ENCODE results near the gene ARL15. TPM values are rescaled to one million over a fixed set of nuclear protein-coding genes. Genes with fewer than 3 reads are reported as not detected.

The ARL15 gene
- total and polyA plus RNA-seq, 9 of the 15 experiments (the other 6 are each of a cell fraction or from before 2014, with no cell fraction given), result 18.5 to 80.4 (median 57.0) TPM

DNA sequence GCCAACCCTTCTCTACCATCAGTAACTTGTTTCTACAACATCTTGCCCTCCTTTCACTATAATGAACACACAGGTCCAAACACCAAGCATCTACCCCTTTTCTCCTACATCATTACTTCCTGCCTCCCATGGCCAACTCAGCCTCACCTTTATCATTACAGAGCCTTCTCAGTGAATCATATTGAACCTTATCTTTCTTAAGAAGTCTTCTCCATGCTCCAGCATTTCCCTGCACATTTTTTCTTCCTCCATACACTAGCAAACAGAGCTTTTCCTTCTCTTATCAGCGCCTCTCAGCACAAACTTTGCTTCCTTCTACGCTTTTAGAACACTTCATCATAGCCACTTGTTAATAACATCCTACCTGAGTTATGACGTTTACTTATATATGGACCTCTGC, 148.2 kb downstream of the ARL15 start (continued):
- TF ChIP-seq ZBTB11 (CRISPR knock-in tag; IDR thresholded peaks at IDR 0.05), result no peak
- no peak for TF ChIP-seq ZNF408 (CRISPR knock-in tag; IDR thresholded peaks at IDR 0.05; ENCODE audit: low read depth)
- peak; percentile 64 for TF ChIP-seq CBFA2T2 (conservative IDR thresholded peaks at IDR 0.05)
- TF ChIP-seq NFE2L1 (tag; IDR thresholded peaks at IDR 0.05; ENCODE audit: borderline replicate concordance, low read depth), result no peak
- TF ChIP-seq EHMT2 (IDR thresholded peaks at IDR 0.05), result 0 out of 2 replicates have a peak, but pooled peaks have one; percentile 29
- no peak for TF ChIP-seq FOXM1 (IDR thresholded peaks at IDR 0.05; ENCODE audit: low read depth)
- no peak for TF ChIP-seq FOXM1 (CRISPR knock-in tag; IDR thresholded peaks at IDR 0.05; ENCODE audit: low read depth)
- no peak for TF ChIP-seq KDM5B (IDR thresholded peaks at IDR 0.05; ENCODE audit: insufficient replicate concordance, low read depth, low read length)
- TF ChIP-seq ZSCAN29 (IDR thresholded peaks at IDR 0.05), result no peak
- peak; percentile 49 for TF ChIP-seq TAL1 (IDR thresholded peaks at IDR 0.05)
- no peak for TF ChIP-seq SAFB (IDR thresholded peaks at IDR 0.05; ENCODE audit: borderline replicate concordance, low read depth, low read length)
- peak; percentile 36 for TF ChIP-seq NCOR1 (IDR thresholded peaks at IDR 0.05)
- no peak for TF ChIP-seq WHSC1 (IDR thresholded peaks at IDR 0.05; ENCODE audit: low read length)
- TF ChIP-seq PTBP1 (IDR thresholded peaks at IDR 0.05; ENCODE audit: low read depth, low read length), result no peak
- TF ChIP-seq ETS2 (tag; IDR thresholded peaks at IDR 0.05; ENCODE audit: borderline replicate concordance, poor library complexity, severe bottlenecking), result no peak

All from K562 (cell line).